Fibroblast of lung (primary cell): ENCODE data around the gene EPHB2.

Experiments used
- CTCF ChIP-seq, 2 donors: IDR thresholded peaks in 1 of 2; conservative IDR thresholded peaks in 1 of 2; 1 replicate in 1 of 2; 2 replicates in 1 of 2; pipeline ENCODE4 v1.5.1; 2011 to 2012; ENCODE audit warnings: low read length in 2 of 2, control low read depth in 1 of 2, inconsistent platforms in 1 of 2, low read depth in 1 of 2, mild to moderate bottlenecking in 1 of 2
- EZH2 ChIP-seq: IDR thresholded peaks from 2 replicates; pipeline ENCODE4 v1.5.1; 2012; ENCODE audit warnings: low read length, control low read depth, mild to moderate bottlenecking; ENCODE audit errors: missing control alignments

GRCh38 chr1:22708777-22709176 is 1.9 kb upstream of the EPHB2 start:
- TF ChIP-seq CTCF (conservative IDR thresholded peaks at IDR 0.05 in 1 of 2, IDR thresholded peaks at IDR 0.05 in 1 of 2; ENCODE audit: low read depth in 1 of 2, low read length in 2 of 2), result no peak
- no peak for TF ChIP-seq EZH2
